ENCODE measurements around the gene NACC1.

DNA sequence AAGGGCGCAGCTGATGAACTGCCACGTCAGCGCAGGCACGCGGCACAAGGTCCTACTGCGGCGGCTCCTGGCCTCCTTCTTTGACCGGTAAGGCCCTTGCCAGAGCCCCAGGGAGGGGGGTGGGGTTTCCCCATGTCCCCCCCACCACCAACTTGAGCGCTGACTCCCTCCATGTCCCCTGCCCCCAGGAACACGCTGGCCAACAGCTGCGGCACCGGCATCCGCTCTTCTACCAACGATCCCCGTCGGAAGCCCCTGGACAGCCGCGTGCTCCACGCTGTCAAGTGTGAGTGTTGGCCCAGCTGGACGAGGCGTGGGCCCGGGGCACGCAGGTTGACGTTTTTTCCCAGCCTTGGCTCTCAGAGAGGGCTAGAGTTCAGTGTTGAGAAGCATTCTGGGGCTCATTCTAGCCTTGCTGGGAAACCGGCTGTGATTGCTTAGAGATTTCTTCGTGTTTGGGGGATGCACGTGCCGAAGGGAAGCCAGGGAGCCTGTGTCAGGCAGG is 19.3 kb downstream of the NACC1 start:
- TF ChIP-seq, protein P1, sequence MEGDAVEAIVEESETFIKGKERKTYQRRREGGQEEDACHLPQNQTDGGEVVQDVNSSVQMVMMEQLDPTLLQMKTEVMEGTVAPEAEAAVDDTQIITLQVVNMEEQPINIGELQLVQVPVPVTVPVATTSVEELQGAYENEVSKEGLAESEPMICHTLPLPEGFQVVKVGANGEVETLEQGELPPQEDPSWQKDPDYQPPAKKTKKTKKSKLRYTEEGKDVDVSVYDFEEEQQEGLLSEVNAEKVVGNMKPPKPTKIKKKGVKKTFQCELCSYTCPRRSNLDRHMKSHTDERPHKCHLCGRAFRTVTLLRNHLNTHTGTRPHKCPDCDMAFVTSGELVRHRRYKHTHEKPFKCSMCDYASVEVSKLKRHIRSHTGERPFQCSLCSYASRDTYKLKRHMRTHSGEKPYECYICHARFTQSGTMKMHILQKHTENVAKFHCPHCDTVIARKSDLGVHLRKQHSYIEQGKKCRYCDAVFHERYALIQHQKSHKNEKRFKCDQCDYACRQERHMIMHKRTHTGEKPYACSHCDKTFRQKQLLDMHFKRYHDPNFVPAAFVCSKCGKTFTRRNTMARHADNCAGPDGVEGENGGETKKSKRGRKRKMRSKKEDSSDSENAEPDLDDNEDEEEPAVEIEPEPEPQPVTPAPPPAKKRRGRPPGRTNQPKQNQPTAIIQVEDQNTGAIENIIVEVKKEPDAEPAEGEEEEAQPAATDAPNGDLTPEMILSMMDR (IDR thresholded peaks at IDR 0.05; ENCODE audit: poor library complexity) = no peak
- TF ChIP-seq EZH2 (IDR thresholded peaks at IDR 0.05; ENCODE audit: borderline replicate concordance) = no peak
- no peak for TF ChIP-seq EZH2phosphoT487 (IDR thresholded peaks at IDR 0.05; ENCODE audit: low read depth, severe bottlenecking, unreplicated experiment)

Data from hepatocyte (in vitro differentiated cells).